Calu3 (cell line): ENCODE results near the gene ISLR. TPM values are rescaled to one million over a fixed set of nuclear protein-coding genes. Genes with fewer than 3 reads are reported as not detected.

Experiments
- BruUV-seq: library from RNA; stranded (reverse); fragments of 400-500 nt; replicated peaks from 2 replicates; lab custom pipeline; 2021; lab: Mats Ljungman, UMichigan
- CTCF ChIA-PET: fragments of 300-600 bp; sonication (Branson Sonifier 250); formaldehyde crosslinking; loops from one replicate; lab custom pipeline; 2022; ENCODE audit warnings: antibody characterized with exemption; lab: Charles Lee
- DNase-seq: peaks from one replicate; pipeline ENCODE4 v3.0.0; 2022
- H3K27ac Mint-ChIP-seq: one replicate; pipeline ENCODE4 v1.8.0; 2022; ENCODE audit warnings: mixed read lengths; ENCODE audit not compliant: unreplicated experiment
- H3K27me3 Mint-ChIP-seq: one replicate; pipeline ENCODE4 v1.8.0; 2022; ENCODE audit warnings: mixed read lengths; ENCODE audit not compliant: unreplicated experiment
- H3K36me3 Mint-ChIP-seq: one replicate; pipeline ENCODE4 v1.8.0; 2022; ENCODE audit warnings: mild to moderate bottlenecking, moderate library complexity, mixed read lengths; ENCODE audit not compliant: insufficient read depth, unreplicated experiment
- H3K4me1 Mint-ChIP-seq: one replicate; pipeline ENCODE4 v1.8.0; 2022; ENCODE audit warnings: mild to moderate bottlenecking, low read depth, mixed read lengths; ENCODE audit not compliant: unreplicated experiment
- H3K4me3 Mint-ChIP-seq: one replicate; pipeline ENCODE4 v1.8.0; 2022; ENCODE audit warnings: mild to moderate bottlenecking, low read depth, moderate library complexity, mixed read lengths; ENCODE audit not compliant: unreplicated experiment
- H3K9me3 Mint-ChIP-seq: one replicate; pipeline ENCODE4 v1.8.0; 2022; ENCODE audit warnings: low read depth, mixed read lengths; ENCODE audit not compliant: unreplicated experiment
- CTCF ChIP-seq: fragments of 200-600 bp; IDR thresholded peaks from one replicate; pipeline ENCODE4 v1.8.0; 2022; ENCODE audit warnings: antibody characterized with exemption; ENCODE audit not compliant: unreplicated experiment
- intact Hi-C: fragments of 100-400 bp; cut with micrococcal nuclease; formaldehyde crosslinking; loops from one replicate; pipeline ENCODE4 v1.10.0; 2022; ENCODE audit not compliant: unreplicated experiment
- total RNA-seq: library from RNA; stranded (reverse); gene quantifications from 2 replicates; pipeline ENCODE4 v1.2.3, GENCODE V29; 2022

ISLR gene
- total RNA-seq, 1 experiment from 2014 or later, result not detected

GRCh38 chr15:74185710-74186348 is 12.3 kb downstream of the ISLR start:
- no peak overlapping the region for H3K27ac Mint-ChIP-seq
- DNase-seq, result no peak
- BruUV-seq, result no TSS peak
- intact Hi-C loops, result no loop called here
- peaks cover 6% of the 10 kb centered on the region for H3K4me1 Mint-ChIP-seq
- peaks cover 34% of the 10 kb centered on the region for H3K27me3 Mint-ChIP-seq
- no peak for TF ChIP-seq CTCF
- no peaks in the 10 kb centered on the region for H3K36me3 Mint-ChIP-seq
- CTCF ChIA-PET, result no interaction called here
- no peaks in the 10 kb centered on the region for H3K9me3 Mint-ChIP-seq
- no peak overlapping the region for H3K4me3 Mint-ChIP-seq

- H3K27me3 Mint-ChIP-seq, result peaks cover 34% of the 10 kb centered on the region
- H3K27ac Mint-ChIP-seq, result no peak overlapping the region
- BruUV-seq, result no TSS peak
- DNase-seq, result no peak
- no peak overlapping the region for H3K4me3 Mint-ChIP-seq
- no peak for TF ChIP-seq CTCF
- no peaks in the 10 kb centered on the region for H3K9me3 Mint-ChIP-seq
- CTCF ChIA-PET, result interaction anchor here (0.9 to 1.4 kb wide), 2 partner anchors 8 to 9 kb away, joined by 3 to 4 read pairs; no protein-coding TSS in a partner anchor
- no peaks in the 10 kb centered on the region for H3K36me3 Mint-ChIP-seq
- peaks cover 9% of the 10 kb centered on the region for H3K4me1 Mint-ChIP-seq
- intact Hi-C loops, result no loop called here
Measured at GRCh38 chr15:74188216-74188615, 14.7 kb downstream of the ISLR start.

GRCh38 chr15:74191798-74192197 is 18.3 kb downstream of the ISLR start:
- Mint-ChIP-seq H3K4me1 (peaks cover 30% of the 10 kb centered on the region), H3K36me3 (no peaks in the 10 kb centered on the region), H3K27ac (no peak overlapping the region), H3K4me3 (no peak overlapping the region), H3K27me3 (peaks cover 10% of the 10 kb centered on the region), H3K9me3 (no peaks in the 10 kb centered on the region)
- no peak for DNase-seq
- BruUV-seq, result no TSS peak
- CTCF ChIA-PET, result no interaction called here
- TF ChIP-seq CTCF, result no peak
- intact Hi-C loops, result no loop called here

- intact Hi-C loops, result no loop called here
- CTCF ChIA-PET, result no interaction called here
Measured at GRCh38 chr15:74192751-74193150, 19.2 kb downstream of the ISLR start.

More at GRCh38 chr15:74192751-74193150, 19.2 kb downstream of the ISLR start:
- Mint-ChIP-seq H3K36me3 (no peaks in the 10 kb centered on the region), H3K27me3 (peaks cover 2% of the 10 kb centered on the region), H3K9me3 (no peaks in the 10 kb centered on the region), H3K4me3 (no peak overlapping the region), H3K27ac (no peak overlapping the region), H3K4me1 (peaks cover 36% of the 10 kb centered on the region)
- BruUV-seq, result no TSS peak
- TF ChIP-seq CTCF, result no peak
- no peak for DNase-seq
